ENCODE results near the gene VPS13A.
"Not testable (repeated sequence)": the region's sequence is repeated elsewhere in the genome, so short reads cannot be mapped to it uniquely, and the experiment has no call there.

The VPS13A gene

DNA sequence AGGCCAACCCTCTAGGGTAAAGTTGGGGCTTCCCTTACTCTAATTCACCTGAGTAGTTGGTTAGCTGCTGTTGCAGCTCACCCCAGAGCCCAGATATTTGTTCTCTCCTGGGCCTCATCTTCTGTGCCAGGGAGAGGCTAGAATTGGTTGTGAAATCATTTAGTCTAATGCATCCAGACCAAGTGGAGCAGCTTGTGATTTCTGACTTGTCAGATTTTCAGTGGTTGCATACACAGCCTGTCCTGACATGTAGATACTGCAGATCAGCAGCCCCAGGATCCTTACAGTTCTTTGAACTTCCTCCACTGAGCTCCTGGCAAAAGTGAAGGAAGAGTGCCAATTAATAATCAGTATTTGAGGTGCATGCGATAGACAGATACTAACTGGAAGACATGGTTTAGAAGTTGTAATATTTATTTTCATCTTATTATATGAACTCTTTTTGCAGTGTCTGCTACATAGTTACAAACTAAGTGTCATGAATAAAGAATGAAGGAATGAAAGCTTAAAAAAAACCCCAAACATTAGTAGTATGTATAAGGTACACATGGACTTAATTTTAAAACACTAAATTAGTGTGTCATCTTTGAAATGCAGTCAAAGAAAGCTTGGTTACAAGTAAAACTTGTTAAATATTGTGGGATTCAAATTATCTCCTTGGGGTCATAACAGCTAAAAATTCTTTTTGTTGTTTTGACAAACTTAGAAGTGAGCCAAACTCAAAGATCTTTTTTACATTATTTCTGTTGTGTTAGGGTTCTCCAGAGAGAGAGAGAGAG, 128.5 kb downstream of the VPS13A start:
- DNase-seq (ENCODE audit: low spot score), result peak; percentile 22

DNA sequence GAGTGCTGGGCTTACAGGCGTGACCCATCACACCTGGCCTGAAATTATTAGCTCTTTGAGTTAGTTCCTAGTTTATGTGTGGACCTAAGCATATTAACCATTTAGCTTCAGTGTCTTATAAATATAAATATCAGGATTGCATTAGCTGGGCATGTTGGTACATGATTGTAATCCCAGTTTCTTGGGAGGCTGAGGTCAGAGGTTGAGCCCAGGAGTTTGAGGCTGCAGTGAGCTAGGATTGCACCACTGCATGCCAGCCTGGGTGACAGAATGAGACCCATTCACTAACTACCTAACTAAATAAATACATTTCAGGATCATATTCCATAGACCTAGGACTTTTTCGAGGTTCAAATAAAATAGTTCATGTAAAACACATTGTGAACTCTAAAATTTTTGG, 129.8 kb downstream of the VPS13A start:
- DNase-seq (ENCODE audit: low spot score), result no peak

- DNase-seq (ENCODE audit: low spot score), result no peak
Measured at GRCh38 chr9:77316058-77316457, 138.7 kb downstream of the VPS13A start.

GRCh38 chr9:77325058-77325457, 147.7 kb downstream of the VPS13A start:
- DNase-seq (ENCODE audit: low spot score), result no peak

DNA sequence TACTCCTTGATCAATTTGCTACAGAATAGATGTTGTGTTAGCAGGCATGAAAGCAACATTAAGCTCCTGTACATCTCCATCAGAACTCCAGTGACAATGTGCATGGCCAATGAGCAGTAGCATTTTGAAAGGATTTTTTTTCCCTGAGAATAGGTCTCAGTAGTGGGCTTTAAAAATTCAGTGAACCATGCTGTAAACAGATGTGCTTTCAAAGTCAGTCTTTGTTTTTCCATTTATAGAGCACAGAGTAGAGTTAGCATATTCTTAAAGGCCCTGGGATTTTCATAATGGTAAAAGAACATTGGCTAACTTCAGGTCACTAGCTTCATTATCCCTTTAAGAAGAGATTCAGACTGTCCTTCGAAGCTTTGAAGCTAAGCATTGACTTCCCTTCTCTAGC, 150.8 kb downstream of the VPS13A start:
- no peak for DNase-seq (ENCODE audit: low spot score)

GRCh38 chr9:77370064-77370463, 192.7 kb downstream of the VPS13A start:
- no peak for DNase-seq (ENCODE audit: low spot score)

- no peak for DNase-seq (ENCODE audit: low spot score)
Measured at GRCh38 chr9:77374266-77374665, 196.9 kb downstream of the VPS13A start.

DNA sequence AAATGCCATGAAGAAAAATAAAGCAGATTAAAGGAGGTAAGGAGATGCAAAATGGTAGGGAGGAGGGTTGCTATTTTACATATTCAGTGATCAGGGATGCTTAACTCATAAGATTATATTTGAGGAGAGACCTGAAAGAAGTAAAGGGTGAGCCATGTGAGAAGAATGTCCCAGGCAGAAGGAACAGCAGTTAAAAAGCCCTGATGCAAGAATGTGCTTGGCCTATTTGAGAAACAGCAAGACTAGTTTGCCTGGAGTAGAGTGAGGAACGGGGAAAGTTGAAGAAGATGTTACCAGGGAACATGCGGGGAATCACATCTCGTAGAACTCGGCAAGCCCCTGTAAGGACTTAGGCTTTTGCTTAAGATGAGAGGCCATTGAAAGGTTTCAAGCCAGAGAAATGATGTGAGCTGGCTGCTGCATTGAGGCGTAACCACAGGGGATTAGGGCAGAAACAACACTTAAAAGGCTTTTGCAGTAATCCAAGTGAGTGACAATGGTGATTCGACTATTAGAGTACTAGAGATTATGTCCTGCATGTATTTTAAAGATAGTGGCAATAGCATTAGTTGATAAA, 198.7 kb downstream of the VPS13A start:
- no peak for DNase-seq (ENCODE audit: low spot score)

GRCh38 chr9:77384406-77384805, 207.1 kb downstream of the VPS13A start:
- DNase-seq (ENCODE audit: low spot score), result peak; percentile 24

GRCh38 chr9:77386187-77386586, 208.9 kb downstream of the VPS13A start:
- peak; percentile 18 for DNase-seq (ENCODE audit: low spot score)

GRCh38 chr9:77391834-77392233, 214.5 kb downstream of the VPS13A start:
- DNase-seq (ENCODE audit: low spot score), result no peak

DNA sequence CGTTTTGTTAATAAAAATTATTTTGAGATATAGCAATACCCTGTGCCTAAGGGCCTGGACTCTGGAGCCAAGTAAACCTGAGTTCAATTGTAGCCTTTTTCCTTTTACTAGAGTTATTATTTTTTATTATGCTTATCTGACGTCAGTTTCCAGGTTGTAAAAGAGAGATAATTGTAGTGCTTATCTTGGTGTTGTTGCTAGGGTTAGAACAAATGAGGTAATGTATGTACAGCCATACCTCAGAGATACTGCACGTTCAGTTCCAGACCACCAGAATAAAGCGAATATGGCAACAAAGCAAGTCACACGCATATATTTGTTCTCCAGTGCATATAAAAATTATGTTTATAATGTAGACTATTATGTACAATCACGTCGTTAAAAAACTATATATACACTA, 215.0 kb downstream of the VPS13A start:
- no peak for DNase-seq (ENCODE audit: low spot score)

DNA sequence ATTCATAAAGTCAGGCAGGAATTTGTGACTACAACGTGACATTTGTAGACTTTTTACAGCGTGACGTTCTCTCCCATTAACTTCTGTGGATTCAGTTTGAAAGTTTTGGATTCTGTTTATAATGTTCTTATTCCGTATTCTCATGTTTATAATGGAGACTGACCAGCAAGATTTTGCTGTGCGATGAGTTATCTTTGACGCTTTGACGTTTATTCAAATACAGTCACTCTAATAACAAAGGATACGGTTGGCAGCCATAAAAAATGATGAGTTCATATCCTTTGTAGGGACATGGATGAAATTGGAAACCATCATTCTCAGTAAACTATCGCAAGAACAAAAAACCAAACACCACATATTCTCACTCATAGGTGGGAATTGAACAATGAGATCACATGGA, 221.2 kb downstream of the VPS13A start:
- DNase-seq (ENCODE audit: low spot score), result not testable (repeated sequence)

GRCh38 chr9:77399964-77400363, 222.6 kb downstream of the VPS13A start:
- DNase-seq (ENCODE audit: low spot score), result no peak

DNA sequence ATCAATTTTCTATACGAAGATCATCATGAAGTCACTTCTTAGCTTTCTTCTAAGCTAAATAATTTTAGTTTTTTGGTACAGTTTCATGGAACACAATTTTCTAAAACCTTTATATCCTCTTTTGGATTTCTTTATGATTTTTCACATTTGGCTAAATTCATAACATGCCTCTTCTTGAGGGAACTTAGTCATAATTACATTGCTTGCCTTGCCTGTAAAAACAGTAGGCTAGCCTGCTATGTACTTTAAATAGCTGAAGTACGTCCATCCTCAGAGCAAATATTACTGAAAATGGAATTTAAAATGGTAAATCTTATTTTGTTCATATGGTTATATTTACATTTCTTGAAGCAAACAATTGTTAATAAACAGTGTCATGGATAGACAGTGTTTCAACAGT, 225.0 kb downstream of the VPS13A start:
- DNase-seq (ENCODE audit: low spot score), result no peak

- no peak for DNase-seq (ENCODE audit: low spot score)
Measured at GRCh38 chr9:77403239-77403638, 225.9 kb downstream of the VPS13A start.

DNA sequence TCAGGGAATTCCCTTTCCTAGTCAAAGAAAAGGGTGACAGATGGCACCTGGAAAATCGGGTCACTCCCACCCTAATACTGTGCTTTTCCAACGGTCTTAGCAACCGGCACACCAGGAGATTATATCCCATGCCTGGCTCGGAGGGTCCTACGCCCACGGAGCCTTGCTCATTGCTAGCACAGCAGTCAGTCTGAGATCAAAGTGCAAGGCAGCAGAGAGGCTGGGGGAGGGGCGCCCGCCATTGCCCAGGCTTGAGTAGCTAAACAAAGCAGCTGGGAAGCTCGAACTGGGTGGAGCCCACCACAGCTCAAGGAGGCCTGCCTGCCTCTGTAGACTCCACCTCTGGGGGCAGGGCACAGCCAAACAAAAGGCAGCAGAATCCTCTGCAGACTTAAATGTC, 231.2 kb downstream of the VPS13A start:
- DNase-seq (ENCODE audit: low spot score), result not testable (repeated sequence)

DNA sequence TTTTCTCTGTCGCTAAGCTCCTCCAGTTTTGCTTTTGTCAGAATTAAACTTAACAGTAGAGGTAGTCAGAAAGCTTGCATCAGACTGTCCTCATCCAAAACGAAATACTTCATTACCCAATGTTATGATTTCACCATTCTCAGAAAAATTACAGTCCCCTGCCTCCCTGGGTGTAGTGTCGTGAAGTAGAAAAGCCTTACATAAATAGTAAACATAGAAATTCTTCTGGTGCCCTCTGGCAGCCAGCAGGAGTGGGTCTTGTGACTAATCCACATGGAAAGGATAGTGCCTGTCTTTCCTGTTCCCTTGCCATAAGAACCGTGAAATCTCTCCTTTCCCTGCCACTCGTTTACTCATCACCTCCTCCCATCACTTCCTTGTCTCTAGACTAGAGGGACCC, 240.2 kb downstream of the VPS13A start:
- DNase-seq (ENCODE audit: low spot score), result peak; percentile 75

DNA sequence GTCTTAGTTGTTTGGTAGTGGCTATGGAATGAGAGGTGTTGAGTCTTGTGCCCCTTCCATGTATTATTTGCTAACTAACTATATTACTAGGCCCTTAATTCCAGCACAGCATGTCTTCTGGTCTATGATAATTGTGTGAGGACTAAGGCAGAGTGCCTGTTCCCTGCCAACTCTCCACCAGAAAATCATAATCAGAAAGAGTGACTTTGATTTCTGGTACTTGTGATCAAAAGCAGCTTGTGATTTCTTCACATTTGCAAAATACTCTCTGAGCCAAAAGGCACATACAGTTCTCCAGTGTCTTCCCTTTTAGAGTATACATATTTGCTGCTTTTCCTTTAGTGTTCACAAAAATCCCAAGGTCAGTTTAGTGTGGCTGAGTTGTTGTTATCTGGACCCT, 240.9 kb downstream of the VPS13A start:
- no peak for DNase-seq (ENCODE audit: low spot score)

GRCh38 chr9:77420641-77421040, 243.3 kb downstream of the VPS13A start:
- DNase-seq (ENCODE audit: low spot score), result no peak

- no peak for DNase-seq (ENCODE audit: low spot score)
Measured at GRCh38 chr9:77421506-77422265, 244.4 kb downstream of the VPS13A start.

GRCh38 chr9:77422969-77423368, 245.6 kb downstream of the VPS13A start:
- DNase-seq (ENCODE audit: low spot score), result no peak

GRCh38 chr9:77423841-77424240, 246.5 kb downstream of the VPS13A start:
- no peak for DNase-seq (ENCODE audit: low spot score)
